Hepatocyte (in vitro differentiated cells): ENCODE measurements around the gene IFNL4. TPM values are rescaled to one million over a fixed set of nuclear protein-coding genes. Genes with fewer than 3 reads are reported as not detected.

Experiments used
- DNase-seq: peaks from one replicate; pipeline ENCODE4 v3.0.0-alpha.2; 2016; ENCODE audit warnings: low spot score
- H2AFZ ChIP-seq: fragments of 200-600 bp; sonication (generic); 2 replicates; pipeline ENCODE4 v1.6.0; 2016; ENCODE audit warnings: antibody characterized with exemption, mild to moderate bottlenecking
- H3K27ac ChIP-seq: fragments of 200-600 bp; sonication (generic); 2 replicates; pipeline ENCODE4 v1.5.1; 2016; ENCODE audit warnings: mild to moderate bottlenecking
- H3K27me3 ChIP-seq: fragments of 200-600 bp; sonication (generic); 2 replicates; pipeline ENCODE4 v1.6.1; 2016
- H3K36me3 ChIP-seq: fragments of 200-600 bp; sonication (generic); replicated peaks from 2 replicates; pipeline ENCODE4 v1.5.1; 2016; ENCODE audit warnings: low read depth; ENCODE audit not compliant: insufficient read depth
- H3K4me1 ChIP-seq: fragments of 200-600 bp; sonication (generic); 2 replicates; pipeline ENCODE4 v1.5.1; 2016; ENCODE audit warnings: mild to moderate bottlenecking, moderate library complexity; ENCODE audit not compliant: insufficient read depth
- H3K4me2 ChIP-seq: fragments of 200-600 bp; sonication (generic); 2 replicates; pipeline ENCODE4 v1.6.0; 2016
- H3K4me3 ChIP-seq: fragments of 200-600 bp; sonication (generic); 2 replicates; pipeline ENCODE4 v1.5.1; 2016; ENCODE audit warnings: mild to moderate bottlenecking
- H3K79me2 ChIP-seq: fragments of 200-600 bp; sonication (generic); 2 replicates; pipeline ENCODE4 v1.6.0; 2017; ENCODE audit warnings: mild to moderate bottlenecking
- H3K9me2 ChIP-seq: fragments of 200-600 bp; sonication (generic); replicated peaks from 2 replicates; pipeline ENCODE4 v1.6.0; 2017; ENCODE audit warnings: mild to moderate bottlenecking; ENCODE audit not compliant: insufficient read depth
- H3K9me3 ChIP-seq: fragments of 200-600 bp; sonication (generic); 2 replicates; pipeline ENCODE4 v1.5.1; 2016; ENCODE audit warnings: low read depth, mild to moderate bottlenecking
- H4K20me1 ChIP-seq: fragments of 200-600 bp; sonication (generic); 2 replicates; pipeline ENCODE4 v1.6.0; 2016; ENCODE audit warnings: mild to moderate bottlenecking; ENCODE audit not compliant: insufficient read depth, poor library complexity, severe bottlenecking
- CTCF ChIP-seq: fragments of 200-600 bp; sonication (generic); IDR thresholded peaks from 2 replicates; pipeline ENCODE4 v1.5.1; 2016; ENCODE audit warnings: antibody characterized with exemption, mild to moderate bottlenecking; ENCODE audit not compliant: poor library complexity
- EZH2 ChIP-seq: fragments of 200-600 bp; sonication (generic); IDR thresholded peaks from 2 replicates; pipeline ENCODE4 v1.6.1; 2016; ENCODE audit warnings: antibody characterized with exemption, mild to moderate bottlenecking, borderline replicate concordance
- EZH2phosphoT487 ChIP-seq: fragments of 200-600 bp; sonication (generic); IDR thresholded peaks from one replicate; pipeline ENCODE4 v1.6.1; 2018; ENCODE audit warnings: antibody characterized with exemption, mild to moderate bottlenecking, low read depth, moderate library complexity; ENCODE audit not compliant: unreplicated experiment, severe bottlenecking
- WGBS: methylation state at CpG from one replicate; pipeline ENCODE4 v1.1.6; 2016; ENCODE audit warnings: low lambda C conversion rate; ENCODE audit errors: missing lambda C conversion rate; 5-methylcytosine and 5-hydroxymethylcytosine counted together
- polyA plus RNA-seq: library from polyadenylated mRNA; unstranded; fragments of >200 nt; fragmentation: Nextera tagmentation; extraction: Ambion mirVana; gene quantifications from 2 replicates; pipeline ENCODE4 v1.2.1, GENCODE V29; 2016
- total RNA-seq: library from RNA; depleted of rRNA; stranded (reverse); fragments of >200 nt; gene quantifications from 2 replicates; pipeline ENCODE4 v1.2.3, GENCODE V29; 2014

The IFNL4 gene
- total and polyA plus RNA-seq, 2 experiments from 2014 or later = not detected

DNA sequence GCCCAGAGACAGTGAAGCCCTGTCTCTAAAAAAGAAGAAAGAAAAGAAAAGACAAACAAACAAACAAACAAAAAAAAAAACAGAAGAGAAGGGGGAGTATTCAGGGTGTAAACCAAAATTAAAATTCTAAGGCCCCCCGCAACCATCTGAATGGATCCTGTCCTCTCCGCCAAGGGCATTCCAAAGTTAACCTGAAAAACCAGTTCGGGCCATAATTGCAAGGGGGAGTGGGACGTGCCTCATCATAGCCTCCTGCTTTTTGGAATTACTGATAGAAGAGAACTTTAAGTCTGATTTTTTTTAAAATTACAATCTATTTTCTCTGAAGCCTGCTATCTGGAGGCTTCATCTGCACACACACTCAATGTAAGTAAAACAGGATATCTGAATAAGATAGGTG is 13.8 kb upstream of the IFNL4 start:
- Histone ChIP-seq H3K4me3 (no peak overlapping the region), H4K20me1 (no peaks in the 10 kb centered on the region), H2AFZ (no peak overlapping the region), H3K79me2 (no peaks in the 10 kb centered on the region), H3K4me2 (no peak overlapping the region), H3K4me1 (peaks cover 15% of the 10 kb centered on the region), H3K36me3 (no peaks in the 10 kb centered on the region), H3K9me3 (no peaks in the 10 kb centered on the region), H3K9me2 (no peaks in the 10 kb centered on the region), H3K27me3 (peaks cover 38% of the 10 kb centered on the region), H3K27ac (no peak overlapping the region)
- 81% methylated on average over 4 of the region's 4 CpGs for WGBS
- DNase-seq = no peak
- TF ChIP-seq EZH2 (peak; percentile 36), EZH2phosphoT487 (no peak), CTCF (no peak)

DNA sequence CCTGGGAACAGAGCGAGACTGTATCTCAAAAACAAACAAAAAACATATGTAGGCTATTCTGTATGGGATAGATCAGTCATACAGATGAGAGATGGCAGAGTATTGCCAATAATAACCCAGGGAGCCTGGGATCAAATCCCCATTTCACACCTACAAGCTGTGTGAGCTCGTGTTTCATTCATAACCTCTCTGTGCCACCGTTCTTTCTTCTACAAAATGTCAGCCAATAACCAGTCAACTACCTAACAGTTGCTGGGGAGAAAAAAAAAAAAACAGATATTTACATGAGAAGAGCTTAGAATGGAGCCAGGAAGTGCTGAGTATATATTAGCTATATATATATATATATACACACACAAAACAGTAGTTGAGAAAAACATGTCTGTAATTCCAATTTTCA is 13.0 kb upstream of the IFNL4 start:
- Histone ChIP-seq H3K4me1 (peaks cover 15% of the 10 kb centered on the region), H3K27me3 (peaks cover 38% of the 10 kb centered on the region), H3K27ac (no peak overlapping the region), H3K9me3 (no peaks in the 10 kb centered on the region), H3K4me3 (no peak overlapping the region), H3K79me2 (no peaks in the 10 kb centered on the region), H3K36me3 (no peaks in the 10 kb centered on the region), H3K4me2 (no peak overlapping the region), H4K20me1 (no peaks in the 10 kb centered on the region), H2AFZ (no peak overlapping the region), H3K9me2 (no peaks in the 10 kb centered on the region)
- no peak for DNase-seq
- WGBS = 80% methylated on average over 3 of the region's 3 CpGs
- TF ChIP-seq CTCF (no peak), EZH2 (no peak), EZH2phosphoT487 (no peak)

DNA sequence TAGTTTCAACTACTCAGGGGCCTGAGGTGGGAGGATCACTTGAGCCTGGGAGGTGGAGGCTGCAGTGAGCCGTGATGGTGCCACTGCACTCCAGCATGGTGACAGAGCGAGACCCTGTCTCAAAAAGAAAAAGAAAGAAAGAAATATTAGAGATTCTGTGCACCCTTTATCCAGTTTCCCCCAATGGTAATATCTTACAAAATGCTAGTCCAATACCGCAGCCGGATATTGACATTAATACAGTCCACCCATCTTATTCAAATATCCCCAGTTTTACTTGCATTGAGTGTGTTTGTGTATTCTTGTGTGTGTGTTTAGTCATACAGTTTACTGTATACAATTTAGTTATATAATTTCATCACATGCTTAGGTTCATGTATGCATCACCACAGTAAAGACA is 8.6 kb upstream of the IFNL4 start:
- 95% methylated on average over 4 of the region's 4 CpGs for WGBS
- Histone ChIP-seq H3K9me3 (no peaks in the 10 kb centered on the region), H3K79me2 (no peaks in the 10 kb centered on the region), H4K20me1 (no peaks in the 10 kb centered on the region), H3K4me3 (no peak overlapping the region), H2AFZ (no peak overlapping the region), H3K9me2 (no peaks in the 10 kb centered on the region), H3K4me1 (no peaks in the 10 kb centered on the region), H3K36me3 (no peaks in the 10 kb centered on the region), H3K4me2 (no peak overlapping the region), H3K27ac (no peak overlapping the region), H3K27me3 (peaks cover 2% of the 10 kb centered on the region)
- no peak for TF ChIP-seq EZH2
- no peak for TF ChIP-seq CTCF
- TF ChIP-seq EZH2phosphoT487 = no peak
- no peak for DNase-seq
